ENCODE results near the gene CDH12.

Gene CDH12

DNA sequence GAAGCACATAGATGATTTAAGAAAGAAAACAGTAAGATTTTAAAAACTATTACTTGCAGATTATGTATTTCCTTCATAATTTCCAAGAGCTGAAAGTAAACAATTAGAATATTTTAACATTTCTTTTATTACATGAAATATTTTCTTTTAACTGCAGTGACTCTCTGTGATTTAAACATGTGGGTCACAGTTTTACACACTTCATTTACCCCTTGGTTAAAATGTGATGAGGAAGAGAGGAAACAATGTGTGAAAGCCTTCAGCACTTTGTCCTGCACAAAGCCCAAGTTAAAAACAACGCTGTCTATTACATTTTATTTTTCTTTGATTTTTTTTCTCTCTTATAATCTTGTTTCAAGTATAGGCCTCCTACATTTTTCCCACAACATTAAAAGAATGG is 801.3 kb downstream of the CDH12 start:
- Histone ChIP-seq H3K79me2 (ENCODE audit: insufficient read depth, low read length) (no peaks in the 10 kb centered on the region), H3K27ac (ENCODE audit: low read depth, low read length) (no peak overlapping the region), H4K20me1 (ENCODE audit: low read depth, low read length) (no peaks in the 10 kb centered on the region), H3K4me3 (ENCODE audit: insufficient read depth, low read length, poor library complexity, severe bottlenecking) (no peak overlapping the region), H3K9me2 (replicated peaks; ENCODE audit: insufficient read depth, low read length) (no peaks in the 10 kb centered on the region), H3K36me3 (ENCODE audit: low read length) (no peaks in the 10 kb centered on the region), H3K4me2 (ENCODE audit: low read depth, low read length, poor library complexity, severe bottlenecking) (no peak overlapping the region), H3K27me3 (ENCODE audit: low read length) (no peaks in the 10 kb centered on the region), H3K9me3 (ENCODE audit: insufficient read depth, low read length) (no peaks in the 10 kb centered on the region), H3K9ac (ENCODE audit: low read length) (no peak overlapping the region), H2AFZ (ENCODE audit: low read depth, low read length, severe bottlenecking) (no peak overlapping the region), H3F3A (ENCODE audit: insufficient read depth) (no peaks in the 10 kb centered on the region)
- TF ChIP-seq, protein P1, sequence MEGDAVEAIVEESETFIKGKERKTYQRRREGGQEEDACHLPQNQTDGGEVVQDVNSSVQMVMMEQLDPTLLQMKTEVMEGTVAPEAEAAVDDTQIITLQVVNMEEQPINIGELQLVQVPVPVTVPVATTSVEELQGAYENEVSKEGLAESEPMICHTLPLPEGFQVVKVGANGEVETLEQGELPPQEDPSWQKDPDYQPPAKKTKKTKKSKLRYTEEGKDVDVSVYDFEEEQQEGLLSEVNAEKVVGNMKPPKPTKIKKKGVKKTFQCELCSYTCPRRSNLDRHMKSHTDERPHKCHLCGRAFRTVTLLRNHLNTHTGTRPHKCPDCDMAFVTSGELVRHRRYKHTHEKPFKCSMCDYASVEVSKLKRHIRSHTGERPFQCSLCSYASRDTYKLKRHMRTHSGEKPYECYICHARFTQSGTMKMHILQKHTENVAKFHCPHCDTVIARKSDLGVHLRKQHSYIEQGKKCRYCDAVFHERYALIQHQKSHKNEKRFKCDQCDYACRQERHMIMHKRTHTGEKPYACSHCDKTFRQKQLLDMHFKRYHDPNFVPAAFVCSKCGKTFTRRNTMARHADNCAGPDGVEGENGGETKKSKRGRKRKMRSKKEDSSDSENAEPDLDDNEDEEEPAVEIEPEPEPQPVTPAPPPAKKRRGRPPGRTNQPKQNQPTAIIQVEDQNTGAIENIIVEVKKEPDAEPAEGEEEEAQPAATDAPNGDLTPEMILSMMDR (IDR thresholded peaks at IDR 0.05; ENCODE audit: insufficient read depth, low read length, poor library complexity, severe bottlenecking) = no peak
- no peak for TF ChIP-seq EZH2phosphoT487 (conservative IDR thresholded peaks at IDR 0.05; ENCODE audit: low read length)

DNA sequence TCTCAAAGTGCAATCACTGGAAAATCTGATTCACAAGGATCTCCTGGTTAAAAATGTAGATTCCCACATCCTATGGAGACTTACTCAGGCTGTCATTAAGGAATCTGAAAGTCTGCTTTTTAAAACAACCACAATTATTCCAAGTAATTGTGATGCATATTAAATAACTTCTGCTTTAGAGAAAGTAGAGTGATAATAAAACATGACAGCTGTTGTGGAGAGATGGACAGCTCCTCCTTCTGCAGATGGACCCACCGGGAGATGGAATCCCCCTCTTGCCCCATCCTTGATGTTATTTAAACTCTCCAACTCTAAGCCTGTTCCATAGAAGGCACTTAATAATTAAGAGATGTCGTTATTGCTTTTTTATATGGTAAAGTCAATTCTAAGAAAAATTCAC is 802.2 kb downstream of the CDH12 start:
- no peaks in the 10 kb centered on the region for H4K20me1 ChIP-seq (ENCODE audit: low read depth, low read length)
- H3K27me3 ChIP-seq (ENCODE audit: low read length) = no peaks in the 10 kb centered on the region
- no peak overlapping the region for H3K4me3 ChIP-seq (ENCODE audit: insufficient read depth, low read length, poor library complexity, severe bottlenecking)
- TF ChIP-seq, protein P1 (IDR thresholded peaks at IDR 0.05; ENCODE audit: insufficient read depth, low read length, poor library complexity, severe bottlenecking) = no peak
- TF ChIP-seq EZH2phosphoT487 (conservative IDR thresholded peaks at IDR 0.05; ENCODE audit: low read length) = no peak
- H3K36me3 ChIP-seq (ENCODE audit: low read length) = no peaks in the 10 kb centered on the region
- H3K4me2 ChIP-seq (ENCODE audit: low read depth, low read length, poor library complexity, severe bottlenecking) = no peak overlapping the region
- H3K9me3 ChIP-seq (ENCODE audit: insufficient read depth, low read length) = no peaks in the 10 kb centered on the region
- no peaks in the 10 kb centered on the region for H3F3A ChIP-seq (ENCODE audit: insufficient read depth)
- H3K9me2 ChIP-seq (replicated peaks; ENCODE audit: insufficient read depth, low read length) = no peaks in the 10 kb centered on the region
- no peak overlapping the region for H3K27ac ChIP-seq (ENCODE audit: low read depth, low read length)
- no peak overlapping the region for H3K9ac ChIP-seq (ENCODE audit: low read length)
- H3K79me2 ChIP-seq (ENCODE audit: insufficient read depth, low read length) = no peaks in the 10 kb centered on the region
- H2AFZ ChIP-seq (ENCODE audit: low read depth, low read length, severe bottlenecking) = no peak overlapping the region

DNA sequence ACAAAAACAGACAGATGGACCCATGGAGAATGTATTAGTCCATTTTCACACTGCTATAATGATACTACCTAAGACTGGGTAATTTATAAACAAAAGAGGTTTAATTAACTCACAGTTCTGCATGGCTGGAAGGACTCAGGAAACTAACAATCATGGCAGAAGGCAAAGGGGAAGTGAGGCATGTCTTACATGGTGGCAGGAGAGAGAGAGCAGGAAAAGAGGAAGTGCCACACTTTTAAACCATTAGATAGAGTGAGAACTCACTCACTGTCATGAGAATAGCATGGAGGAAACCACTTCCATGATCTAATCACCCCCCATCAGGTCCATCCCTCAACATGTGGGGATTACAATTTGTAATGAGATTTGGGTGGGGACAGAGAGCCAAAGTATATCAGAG is 808.9 kb downstream of the CDH12 start:
- Histone ChIP-seq H3K27ac (ENCODE audit: low read depth, low read length) (no peak overlapping the region), H3K9ac (ENCODE audit: low read length) (no peak overlapping the region), H3K4me3 (ENCODE audit: insufficient read depth, low read length, poor library complexity, severe bottlenecking) (no peak overlapping the region), H3K9me3 (ENCODE audit: insufficient read depth, low read length) (peaks cover 10% of the 10 kb centered on the region; the same call in 1 of the 2 replicates), H3K36me3 (ENCODE audit: low read length) (no peaks in the 10 kb centered on the region), H2AFZ (ENCODE audit: low read depth, low read length, severe bottlenecking) (no peak overlapping the region), H3K4me2 (ENCODE audit: low read depth, low read length, poor library complexity, severe bottlenecking) (no peak overlapping the region), H3K27me3 (ENCODE audit: low read length) (no peaks in the 10 kb centered on the region), H4K20me1 (ENCODE audit: low read depth, low read length) (no peaks in the 10 kb centered on the region), H3K9me2 (replicated peaks; ENCODE audit: insufficient read depth, low read length) (no peaks in the 10 kb centered on the region), H3F3A (ENCODE audit: insufficient read depth) (no peaks in the 10 kb centered on the region), H3K79me2 (ENCODE audit: insufficient read depth, low read length) (no peaks in the 10 kb centered on the region)
- TF ChIP-seq, protein P1 (IDR thresholded peaks at IDR 0.05; ENCODE audit: insufficient read depth, low read length, poor library complexity, severe bottlenecking) = no peak

DNA sequence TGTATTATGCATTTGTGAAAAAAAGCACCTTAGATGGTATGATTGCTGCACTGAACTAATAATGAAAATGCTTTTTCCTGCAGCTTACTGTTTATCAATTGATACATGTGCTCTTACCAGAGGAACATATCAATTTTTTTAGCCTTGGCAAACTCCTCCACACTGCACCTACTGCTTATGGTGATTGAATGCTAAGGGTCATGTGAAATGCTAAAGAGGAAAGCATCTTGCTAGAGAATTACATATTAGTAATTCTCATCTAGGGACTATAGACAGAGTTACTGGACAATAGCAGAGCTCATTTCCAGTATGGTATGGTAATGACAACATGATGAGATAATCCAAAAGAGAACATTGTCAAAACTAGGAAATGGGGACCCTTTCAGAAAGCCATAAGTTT is 817.1 kb downstream of the CDH12 start:
- Histone ChIP-seq H3K27me3 (ENCODE audit: low read length) (no peaks in the 10 kb centered on the region), H3K9me2 (replicated peaks; ENCODE audit: insufficient read depth, low read length) (no peaks in the 10 kb centered on the region), H3K4me2 (ENCODE audit: low read depth, low read length, poor library complexity, severe bottlenecking) (no peak overlapping the region), H3K27ac (ENCODE audit: low read depth, low read length) (no peak overlapping the region), H3K4me3 (ENCODE audit: insufficient read depth, low read length, poor library complexity, severe bottlenecking) (no peak overlapping the region), H3K36me3 (ENCODE audit: low read length) (no peaks in the 10 kb centered on the region), H4K20me1 (ENCODE audit: low read depth, low read length) (no peaks in the 10 kb centered on the region), H3K9me3 (ENCODE audit: insufficient read depth, low read length) (no peaks in the 10 kb centered on the region), H3K9ac (ENCODE audit: low read length) (no peak overlapping the region), H2AFZ (ENCODE audit: low read depth, low read length, severe bottlenecking) (no peak overlapping the region), H3K79me2 (ENCODE audit: insufficient read depth, low read length) (no peaks in the 10 kb centered on the region), H3F3A (ENCODE audit: insufficient read depth) (no peaks in the 10 kb centered on the region)
- TF ChIP-seq EZH2phosphoT487 (conservative IDR thresholded peaks at IDR 0.05; ENCODE audit: low read length) = no peak
- TF ChIP-seq, protein P1 (IDR thresholded peaks at IDR 0.05; ENCODE audit: insufficient read depth, low read length, poor library complexity, severe bottlenecking) = no peak
